ENCODE data around the gene BCAR1. TPM values are rescaled to one million over a fixed set of nuclear protein-coding genes. Genes with fewer than 3 reads are reported as not detected.
"Not testable (repeated sequence)": the region's sequence is repeated elsewhere in the genome, so short reads cannot be mapped to it uniquely, and the experiment has no call there.

BCAR1 gene
- total RNA-seq, 2 experiments from 2014 or later: 0.67 to 0.81 TPM

- Mint-ChIP-seq H3K27ac (peak overlapping the region; percentile 74), H3K4me3 (peak overlapping the region; percentile 19), H3K27me3 (ENCODE audit: low read depth) (no peaks in the 10 kb centered on the region), H3K36me3 (ENCODE audit: low read depth) (no peaks in the 10 kb centered on the region), H3K4me1 (ENCODE audit: low read depth) (peaks cover 20% of the 10 kb centered on the region), H3K9me3 (no peaks in the 10 kb centered on the region)
- peak; percentile 54 for DNase-seq
- intact Hi-C loops (cut with micrococcal nuclease): loop anchor here (2.0 kb wide), 1 partner anchor 21 kb away; no protein-coding TSS in a partner anchor
- CTCF ChIA-PET: interaction anchor here (0.7 to 2.4 kb wide), 7 partner anchors 14 to 245 kb away, joined by 3 to 13 read pairs (median 3); partner anchors contain the start of genes TMEM170A and ZNRF1
Observed at GRCh38 chr16:75219838-75220237, 31.6 kb downstream of the BCAR1 start.

GRCh38 chr16:75219088-75219487 lies 32.3 kb downstream of the BCAR1 start:
- no peaks in the 10 kb centered on the region for H3K9me3 Mint-ChIP-seq
- H3K4me3 Mint-ChIP-seq: no peak overlapping the region
- CTCF ChIA-PET: interaction anchor here (0.7 to 2.4 kb wide), 5 partner anchors 15 to 221 kb away, joined by 3 to 10 read pairs (median 3); partner anchors contain the start of gene ZNRF1
- DNase-seq: no peak
- no peaks in the 10 kb centered on the region for H3K36me3 Mint-ChIP-seq (ENCODE audit: low read depth)
- H3K4me1 Mint-ChIP-seq (ENCODE audit: low read depth): peaks cover 20% of the 10 kb centered on the region
- no peak overlapping the region for H3K27ac Mint-ChIP-seq
- no peaks in the 10 kb centered on the region for H3K27me3 Mint-ChIP-seq (ENCODE audit: low read depth)
- intact Hi-C loops (cut with micrococcal nuclease): loop anchor here (2.0 kb wide), 1 partner anchor 20 kb away; no protein-coding TSS in a partner anchor

- peak within 1 kb of the TSS; percentile 74 for H3K27ac Mint-ChIP-seq
- H3K27me3 Mint-ChIP-seq (ENCODE audit: low read depth): no peaks in the 10 kb centered on the region
- DNase-seq: peak; percentile 30
- H3K4me3 Mint-ChIP-seq: peak within 1 kb of the TSS; percentile 19
- H3K36me3 Mint-ChIP-seq (ENCODE audit: low read depth): no peaks in the 10 kb centered on the region
- peaks cover 20% of the 10 kb centered on the region for H3K4me1 Mint-ChIP-seq (ENCODE audit: low read depth)
- CTCF ChIA-PET: interaction anchor here (0.9 to 1.1 kb wide), 3 partner anchors 14 to 19 kb away, joined by 3 to 5 read pairs (median 4); no protein-coding TSS in a partner anchor
- no peaks in the 10 kb centered on the region for H3K9me3 Mint-ChIP-seq
- intact Hi-C loops (cut with micrococcal nuclease): loop anchor here (2.0 kb wide), 1 partner anchor 20 kb away; no protein-coding TSS in a partner anchor
Observed at GRCh38 chr16:75218256-75219076, 33.0 kb downstream of the BCAR1 start, which contains the start of gene CTRB1. CTRB1 (plus strand) TSS chr16:75218988; CDS start chr16:75219008, 20 bp downstream.

- Mint-ChIP-seq H3K9me3 (no peaks in the 10 kb centered on the region), H3K4me3 (no peak overlapping the region), H3K27ac (no peak overlapping the region), H3K27me3 (ENCODE audit: low read depth) (no peaks in the 10 kb centered on the region), H3K36me3 (ENCODE audit: low read depth) (no peaks in the 10 kb centered on the region), H3K4me1 (ENCODE audit: low read depth) (peaks cover 20% of the 10 kb centered on the region)
- intact Hi-C loops (cut with micrococcal nuclease): no loop called here
- CTCF ChIA-PET: interaction anchor here (0.9 to 1.5 kb wide), 5 partner anchors 15 to 18 kb away, joined by 3 to 5 read pairs (median 4); no protein-coding TSS in a partner anchor
- no peak for DNase-seq
Observed at GRCh38 chr16:75217389-75217851, 34.0 kb downstream of the BCAR1 start.

- H3K4me1 Mint-ChIP-seq (ENCODE audit: low read depth): peaks cover 20% of the 10 kb centered on the region
- intact Hi-C loops (cut with micrococcal nuclease): no loop called here
- no peak overlapping the region for H3K27ac Mint-ChIP-seq
- H3K27me3 Mint-ChIP-seq (ENCODE audit: low read depth): no peaks in the 10 kb centered on the region
- no peaks in the 10 kb centered on the region for H3K9me3 Mint-ChIP-seq
- no peak for DNase-seq
- no peak overlapping the region for H3K4me3 Mint-ChIP-seq
- CTCF ChIA-PET: interaction anchor here (1.2 to 1.5 kb wide), 4 partner anchors 15 to 18 kb away, joined by 3 to 5 read pairs (median 4); no protein-coding TSS in a partner anchor
- no peaks in the 10 kb centered on the region for H3K36me3 Mint-ChIP-seq (ENCODE audit: low read depth)
Observed at GRCh38 chr16:75216576-75216975, 34.8 kb downstream of the BCAR1 start.

GRCh38 chr16:75216127-75216526 lies 35.3 kb downstream of the BCAR1 start:
- intact Hi-C loops (cut with micrococcal nuclease): no loop called here
- Mint-ChIP-seq H3K27me3 (ENCODE audit: low read depth) (no peaks in the 10 kb centered on the region), H3K4me1 (ENCODE audit: low read depth) (peaks cover 20% of the 10 kb centered on the region), H3K36me3 (ENCODE audit: low read depth) (no peaks in the 10 kb centered on the region), H3K9me3 (no peaks in the 10 kb centered on the region), H3K27ac (no peak overlapping the region), H3K4me3 (no peak overlapping the region)
- CTCF ChIA-PET: interaction anchor here (0.6 to 1.5 kb wide), 6 partner anchors 15 to 175 kb away, joined by 3 to 5 read pairs (median 4); no protein-coding TSS in a partner anchor
- DNase-seq: no peak

- H3K4me1 Mint-ChIP-seq (ENCODE audit: low read depth); DNase-seq; intact Hi-C loops (cut with micrococcal nuclease); H3K27ac Mint-ChIP-seq; H3K27me3 Mint-ChIP-seq (ENCODE audit: low read depth); H3K4me3 Mint-ChIP-seq; H3K36me3 Mint-ChIP-seq (ENCODE audit: low read depth); H3K9me3 Mint-ChIP-seq; CTCF ChIA-PET: not testable (repeated sequence)
Observed at GRCh38 chr16:75211286-75211685, 40.1 kb downstream of the BCAR1 start.

- Mint-ChIP-seq H3K9me3 (no peaks in the 10 kb centered on the region), H3K36me3 (ENCODE audit: low read depth) (no peaks in the 10 kb centered on the region), H3K27me3 (ENCODE audit: low read depth) (no peaks in the 10 kb centered on the region), H3K4me1 (ENCODE audit: low read depth) (no peaks in the 10 kb centered on the region), H3K27ac (no peak overlapping the region), H3K4me3 (no peak overlapping the region)
- intact Hi-C loops (cut with micrococcal nuclease): no loop called here
- no peak for DNase-seq
- CTCF ChIA-PET: interaction anchor here (2.3 to 2.6 kb wide), 2 partner anchors 11 to 24 kb away, joined by 10 to 17 read pairs; no protein-coding TSS in a partner anchor
Observed at GRCh38 chr16:75209944-75210343, 41.5 kb downstream of the BCAR1 start.

GRCh38 chr16:75209514-75209913 lies 41.9 kb downstream of the BCAR1 start:
- H3K9me3 Mint-ChIP-seq; H3K4me1 Mint-ChIP-seq (ENCODE audit: low read depth); H3K36me3 Mint-ChIP-seq (ENCODE audit: low read depth); intact Hi-C loops (cut with micrococcal nuclease); H3K4me3 Mint-ChIP-seq; H3K27me3 Mint-ChIP-seq (ENCODE audit: low read depth); H3K27ac Mint-ChIP-seq; DNase-seq: not testable (repeated sequence)
- CTCF ChIA-PET: interaction anchor here (2.3 to 2.6 kb wide), 2 partner anchors 10 to 24 kb away, joined by 10 to 17 read pairs; no protein-coding TSS in a partner anchor

- no peak overlapping the region for H3K27ac Mint-ChIP-seq
- no peak for DNase-seq
- no peak overlapping the region for H3K4me3 Mint-ChIP-seq
- no peaks in the 10 kb centered on the region for H3K27me3 Mint-ChIP-seq (ENCODE audit: low read depth)
- intact Hi-C loops (cut with micrococcal nuclease): no loop called here
- no peaks in the 10 kb centered on the region for H3K9me3 Mint-ChIP-seq
- no peaks in the 10 kb centered on the region for H3K4me1 Mint-ChIP-seq (ENCODE audit: low read depth)
- CTCF ChIA-PET: interaction anchor here (2.3 to 2.6 kb wide), 2 partner anchors 10 to 25 kb away, joined by 10 to 17 read pairs; no protein-coding TSS in a partner anchor
- H3K36me3 Mint-ChIP-seq (ENCODE audit: low read depth): no peaks in the 10 kb centered on the region
Observed at GRCh38 chr16:75208861-75209505, 42.4 kb downstream of the BCAR1 start.

GRCh38 chr16:75208242-75208825 lies 43.1 kb downstream of the BCAR1 start:
- H3K4me1 Mint-ChIP-seq (ENCODE audit: low read depth): no peaks in the 10 kb centered on the region
- intact Hi-C loops (cut with micrococcal nuclease): no loop called here

More at GRCh38 chr16:75208242-75208825, 43.1 kb downstream of the BCAR1 start:
- H3K4me3 Mint-ChIP-seq: no peak overlapping the region
- DNase-seq: no peak
- H3K27me3 Mint-ChIP-seq (ENCODE audit: low read depth): no peaks in the 10 kb centered on the region
- no peak overlapping the region for H3K27ac Mint-ChIP-seq
- no peaks in the 10 kb centered on the region for H3K9me3 Mint-ChIP-seq
- no peaks in the 10 kb centered on the region for H3K36me3 Mint-ChIP-seq (ENCODE audit: low read depth)
- CTCF ChIA-PET: interaction anchor here (2.3 to 2.6 kb wide), 2 partner anchors 9 to 25 kb away, joined by 10 to 17 read pairs; no protein-coding TSS in a partner anchor
